Stimulated activated CD4-positive, alpha-beta T cell treated with anti-CD3 and anti-CD28 coated beads, TNF-alpha, amount 100 ng/mL, for 24 hours (primary cell): ENCODE data around the gene RSPO4.
"Not testable (repeated sequence)": the region's sequence is repeated elsewhere in the genome, so short reads cannot be mapped to it uniquely, and the experiment has no call there.

Experiments
- DNase-seq, 3 experiments: peaks; one replicate each; pipeline ENCODE4 v3.0.0-alpha.2; 2020; ENCODE audit warnings: low read depth in 3 of 3

The RSPO4 gene

GRCh38 chr20:1003920-1004697 is 2.0 kb upstream of the RSPO4 start:
- DNase-seq = no peak

GRCh38 chr20:1002682-1003561 is 811 bp upstream of the RSPO4 start:
- no peak for DNase-seq

GRCh38 chr20:1001116-1001515 is 995 bp downstream of the RSPO4 start:
- DNase-seq = no peak

- no peak for DNase-seq
Observed at GRCh38 chr20:998231-998830, 3.8 kb downstream of the RSPO4 start.

- no peak for DNase-seq
Observed at GRCh38 chr20:997486-997885, 4.6 kb downstream of the RSPO4 start.

GRCh38 chr20:997016-997415 is 5.1 kb downstream of the RSPO4 start:
- DNase-seq = no peak

GRCh38 chr20:995170-995569 is 6.9 kb downstream of the RSPO4 start:
- no peak for DNase-seq

- no peak for DNase-seq
Observed at GRCh38 chr20:992801-993535, 9.1 kb downstream of the RSPO4 start.

- no peak for DNase-seq
Observed at GRCh38 chr20:991850-992249, 10.3 kb downstream of the RSPO4 start.

- DNase-seq = no peak
Observed at GRCh38 chr20:990293-990959, 11.7 kb downstream of the RSPO4 start.

- DNase-seq = no peak
Observed at GRCh38 chr20:988272-988671, 13.8 kb downstream of the RSPO4 start.

- DNase-seq = no peak
Observed at GRCh38 chr20:987677-988076, 14.4 kb downstream of the RSPO4 start.

GRCh38 chr20:986733-987355 is 15.3 kb downstream of the RSPO4 start:
- DNase-seq = no peak

GRCh38 chr20:984994-985393 is 17.1 kb downstream of the RSPO4 start:
- not testable (repeated sequence) for DNase-seq

GRCh38 chr20:982754-983153 is 19.4 kb downstream of the RSPO4 start:
- no peak for DNase-seq

GRCh38 chr20:977021-977420 is 25.1 kb downstream of the RSPO4 start:
- no peak for DNase-seq

GRCh38 chr20:976033-976432 is 26.1 kb downstream of the RSPO4 start:
- DNase-seq = no peak

- DNase-seq = no peak
Observed at GRCh38 chr20:973785-974194, 28.3 kb downstream of the RSPO4 start.

GRCh38 chr20:972256-972655 is 29.9 kb downstream of the RSPO4 start:
- DNase-seq = no peak

GRCh38 chr20:971346-971745 is 30.8 kb downstream of the RSPO4 start:
- no peak for DNase-seq

- no peak for DNase-seq
Observed at GRCh38 chr20:969868-970267, 32.2 kb downstream of the RSPO4 start.
